KMS-11 (cell line): Measurements from ENCODE around the gene GPC3.

Experiments
- H2AFZ ChIP-seq: fragments of 200-600 bp; sonication (generic); 2 replicates; pipeline ENCODE4 v1.6.1; 2016; ENCODE audit warnings: antibody characterized with exemption, mixed run types, low read depth
- H3K27ac ChIP-seq: fragments of 200-600 bp; sonication (generic); 2 replicates; pipeline ENCODE4 v1.6.1; 2016; ENCODE audit warnings: mild to moderate bottlenecking, mixed run types
- H3K27me3 ChIP-seq: fragments of 200-600 bp; sonication (generic); 2 replicates; pipeline ENCODE4 v1.6.1; 2017; ENCODE audit warnings: mild to moderate bottlenecking, low read depth, mixed run types, moderate library complexity; ENCODE audit not compliant: insufficient read depth
- H3K36me3 ChIP-seq: fragments of 200-600 bp; sonication (generic); 2 replicates; pipeline ENCODE4 v1.6.1; 2017; ENCODE audit warnings: mild to moderate bottlenecking, mixed run types; ENCODE audit not compliant: insufficient read depth
- H3K4me1 ChIP-seq: fragments of 200-600 bp; sonication (generic); 2 replicates; pipeline ENCODE4 v1.6.1; 2016; ENCODE audit warnings: mild to moderate bottlenecking, low read depth, mixed run types; ENCODE audit not compliant: poor library complexity, severe bottlenecking
- H3K4me2 ChIP-seq: fragments of 200-600 bp; sonication (generic); 2 replicates; pipeline ENCODE4 v1.7.0; 2016; ENCODE audit warnings: mild to moderate bottlenecking, mixed run types
- H3K4me3 ChIP-seq: fragments of 200-600 bp; sonication (generic); IDR thresholded peaks from 2 replicates; pipeline ENCODE4 v1.6.1; 2017; ENCODE audit warnings: low read depth, low read length, mixed read lengths; ENCODE audit not compliant: insufficient read depth
- H3K79me2 ChIP-seq: fragments of 200-600 bp; sonication (generic); 2 replicates; pipeline ENCODE4 v1.6.1; 2016; ENCODE audit warnings: low read depth, mixed run types; ENCODE audit not compliant: insufficient read depth
- H3K9ac ChIP-seq: fragments of 200-600 bp; sonication (generic); 2 replicates; pipeline ENCODE4 v1.6.1; 2016; ENCODE audit warnings: mild to moderate bottlenecking, mixed run types
- H4K20me1 ChIP-seq: fragments of 200-600 bp; sonication (generic); 2 replicates; pipeline ENCODE4 v1.6.1; 2016; ENCODE audit warnings: mild to moderate bottlenecking, mixed run types; ENCODE audit not compliant: insufficient read depth
- TF ChIP-seq, protein P1 (sequence below): fragments of 200-600 bp; sonication (generic); conservative IDR thresholded peaks from 2 replicates; pipeline ENCODE4 v1.6.1; 2017; ENCODE audit warnings: low read depth, mild to moderate bottlenecking, antibody characterized with exemption, low read length, moderate library complexity, mixed read lengths

Gene GPC3

GRCh38 chrX:133706890-133707289 lies 278.5 kb downstream of the GPC3 start:
- H2AFZ ChIP-seq, result no peak overlapping the region
- H3K36me3 ChIP-seq, result no peaks in the 10 kb centered on the region
- H4K20me1 ChIP-seq, result no peaks in the 10 kb centered on the region
- no peaks in the 10 kb centered on the region for H3K4me1 ChIP-seq
- no peak overlapping the region for H3K4me3 ChIP-seq
- no peaks in the 10 kb centered on the region for H3K27me3 ChIP-seq
- no peaks in the 10 kb centered on the region for H3K79me2 ChIP-seq
- no peak overlapping the region for H3K9ac ChIP-seq
- TF ChIP-seq, protein P1, sequence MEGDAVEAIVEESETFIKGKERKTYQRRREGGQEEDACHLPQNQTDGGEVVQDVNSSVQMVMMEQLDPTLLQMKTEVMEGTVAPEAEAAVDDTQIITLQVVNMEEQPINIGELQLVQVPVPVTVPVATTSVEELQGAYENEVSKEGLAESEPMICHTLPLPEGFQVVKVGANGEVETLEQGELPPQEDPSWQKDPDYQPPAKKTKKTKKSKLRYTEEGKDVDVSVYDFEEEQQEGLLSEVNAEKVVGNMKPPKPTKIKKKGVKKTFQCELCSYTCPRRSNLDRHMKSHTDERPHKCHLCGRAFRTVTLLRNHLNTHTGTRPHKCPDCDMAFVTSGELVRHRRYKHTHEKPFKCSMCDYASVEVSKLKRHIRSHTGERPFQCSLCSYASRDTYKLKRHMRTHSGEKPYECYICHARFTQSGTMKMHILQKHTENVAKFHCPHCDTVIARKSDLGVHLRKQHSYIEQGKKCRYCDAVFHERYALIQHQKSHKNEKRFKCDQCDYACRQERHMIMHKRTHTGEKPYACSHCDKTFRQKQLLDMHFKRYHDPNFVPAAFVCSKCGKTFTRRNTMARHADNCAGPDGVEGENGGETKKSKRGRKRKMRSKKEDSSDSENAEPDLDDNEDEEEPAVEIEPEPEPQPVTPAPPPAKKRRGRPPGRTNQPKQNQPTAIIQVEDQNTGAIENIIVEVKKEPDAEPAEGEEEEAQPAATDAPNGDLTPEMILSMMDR, result no peak
- no peak overlapping the region for H3K27ac ChIP-seq
- H3K4me2 ChIP-seq, result no peak overlapping the region

DNA sequence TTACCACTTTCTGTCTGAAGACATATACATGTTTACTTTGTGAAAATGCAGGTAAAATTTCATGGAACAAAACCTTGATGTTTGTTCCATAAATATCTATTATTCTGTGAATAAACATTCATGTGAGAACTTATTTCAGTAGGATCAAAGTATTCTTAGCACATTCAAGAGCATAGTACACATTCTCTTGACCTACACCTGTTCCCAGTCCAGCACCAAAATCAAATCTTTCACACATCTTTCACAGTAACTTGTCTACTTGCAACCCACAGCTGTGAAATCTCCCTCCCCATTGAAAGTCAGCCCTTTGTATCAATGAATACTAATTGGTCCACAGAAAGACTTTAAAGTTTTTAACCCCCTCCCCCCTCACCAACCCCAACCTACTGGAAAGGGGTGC lies 283.2 kb downstream of the GPC3 start:
- Histone ChIP-seq H3K27me3 (no peaks in the 10 kb centered on the region), H3K4me3 (no peak overlapping the region), H3K4me2 (no peak overlapping the region), H3K79me2 (no peaks in the 10 kb centered on the region), H3K9ac (no peak overlapping the region), H3K27ac (no peak overlapping the region), H4K20me1 (no peaks in the 10 kb centered on the region), H3K36me3 (no peaks in the 10 kb centered on the region), H2AFZ (no peak overlapping the region), H3K4me1 (no peaks in the 10 kb centered on the region)
- TF ChIP-seq, protein P1, result no peak

DNA sequence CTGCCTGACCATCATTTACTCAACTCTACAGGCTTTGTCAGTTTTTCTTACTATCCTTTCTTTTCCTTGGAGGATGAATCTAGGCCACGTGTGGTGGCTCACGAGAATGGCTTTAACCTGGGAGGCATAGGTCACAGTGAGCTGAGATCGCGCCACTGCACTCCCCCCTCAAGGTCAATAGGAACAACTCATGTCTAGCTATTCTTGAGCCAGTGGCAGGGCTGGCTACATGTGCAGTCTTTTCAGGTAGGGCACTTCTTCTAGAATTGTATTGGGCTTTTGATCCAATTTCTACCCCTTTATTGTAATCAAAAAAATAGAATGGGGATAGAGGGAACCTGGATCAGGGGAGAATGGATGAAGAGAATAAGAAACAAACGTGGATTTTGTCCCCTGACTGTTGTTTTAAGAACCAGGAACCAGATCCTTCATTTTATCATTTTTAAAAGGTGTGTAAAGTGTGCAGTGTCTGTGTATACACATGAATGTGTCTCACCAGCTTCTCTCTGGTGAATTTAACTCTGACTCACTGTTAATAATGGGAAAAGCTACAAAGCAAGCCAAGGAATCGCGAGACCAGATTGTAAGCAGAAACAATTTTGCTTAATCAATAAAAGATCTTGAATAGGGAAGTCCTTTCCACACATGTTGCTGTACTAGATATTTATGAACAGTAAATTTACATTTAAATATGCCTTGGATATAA lies 286.2 kb downstream of the GPC3 start:
- Histone ChIP-seq H3K27me3 (no peaks in the 10 kb centered on the region), H3K9ac (no peak overlapping the region), H4K20me1 (no peaks in the 10 kb centered on the region), H3K4me2 (no peak overlapping the region), H3K4me3 (no peak overlapping the region), H3K27ac (no peak overlapping the region), H2AFZ (no peak overlapping the region), H3K36me3 (no peaks in the 10 kb centered on the region), H3K79me2 (no peaks in the 10 kb centered on the region), H3K4me1 (no peaks in the 10 kb centered on the region)
- TF ChIP-seq, protein P1, result no peak

DNA sequence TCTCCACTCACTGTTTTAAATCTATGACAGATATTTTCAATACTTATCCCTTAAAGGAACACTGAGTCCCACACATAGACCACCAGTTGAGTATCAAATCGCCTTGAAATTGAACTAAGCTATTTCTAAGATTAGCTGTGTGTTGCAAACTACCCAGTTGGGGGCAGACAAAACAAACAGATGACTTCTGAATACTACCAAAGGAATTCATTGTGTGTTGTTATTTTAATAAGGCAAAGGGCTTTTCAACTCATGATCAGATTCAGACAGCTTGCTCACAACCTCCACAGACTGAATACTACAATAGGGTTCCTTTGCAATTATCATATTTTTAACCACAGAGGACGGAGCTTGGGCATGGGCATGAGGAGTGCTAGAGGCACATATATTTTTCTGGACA lies 287.1 kb downstream of the GPC3 start:
- no peak overlapping the region for H3K4me3 ChIP-seq
- no peaks in the 10 kb centered on the region for H3K4me1 ChIP-seq
- H4K20me1 ChIP-seq, result no peaks in the 10 kb centered on the region
- H3K4me2 ChIP-seq, result no peak overlapping the region
- H3K27ac ChIP-seq, result no peak overlapping the region
- H3K27me3 ChIP-seq, result no peaks in the 10 kb centered on the region
- TF ChIP-seq, protein P1, result no peak
- H3K36me3 ChIP-seq, result no peaks in the 10 kb centered on the region
- no peaks in the 10 kb centered on the region for H3K79me2 ChIP-seq
- H3K9ac ChIP-seq, result no peak overlapping the region
- H2AFZ ChIP-seq, result no peak overlapping the region
